ENCODE measurements around the gene SPPL3. TPM values are rescaled to one million over a fixed set of nuclear protein-coding genes. Genes with fewer than 3 reads are reported as not detected.
A peak's percentile ranks its signal among the peaks of the same experiment; 100 is the strongest.

The SPPL3 gene
- total RNA-seq, 1 donor from 2014 or later = 22.3 TPM

- TF ChIP-seq, protein P1, sequence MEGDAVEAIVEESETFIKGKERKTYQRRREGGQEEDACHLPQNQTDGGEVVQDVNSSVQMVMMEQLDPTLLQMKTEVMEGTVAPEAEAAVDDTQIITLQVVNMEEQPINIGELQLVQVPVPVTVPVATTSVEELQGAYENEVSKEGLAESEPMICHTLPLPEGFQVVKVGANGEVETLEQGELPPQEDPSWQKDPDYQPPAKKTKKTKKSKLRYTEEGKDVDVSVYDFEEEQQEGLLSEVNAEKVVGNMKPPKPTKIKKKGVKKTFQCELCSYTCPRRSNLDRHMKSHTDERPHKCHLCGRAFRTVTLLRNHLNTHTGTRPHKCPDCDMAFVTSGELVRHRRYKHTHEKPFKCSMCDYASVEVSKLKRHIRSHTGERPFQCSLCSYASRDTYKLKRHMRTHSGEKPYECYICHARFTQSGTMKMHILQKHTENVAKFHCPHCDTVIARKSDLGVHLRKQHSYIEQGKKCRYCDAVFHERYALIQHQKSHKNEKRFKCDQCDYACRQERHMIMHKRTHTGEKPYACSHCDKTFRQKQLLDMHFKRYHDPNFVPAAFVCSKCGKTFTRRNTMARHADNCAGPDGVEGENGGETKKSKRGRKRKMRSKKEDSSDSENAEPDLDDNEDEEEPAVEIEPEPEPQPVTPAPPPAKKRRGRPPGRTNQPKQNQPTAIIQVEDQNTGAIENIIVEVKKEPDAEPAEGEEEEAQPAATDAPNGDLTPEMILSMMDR (IDR thresholded peaks at IDR 0.05; ENCODE audit: insufficient read depth, low read length, poor library complexity, severe bottlenecking) = no peak
- no peak for DNase-seq (ENCODE audit: low read depth)
- H3K36me3 ChIP-seq (ENCODE audit: control insufficient read depth, insufficient read depth, low read length) = peaks cover 8% of the 10 kb centered on the region
- no peak overlapping the region for H3K4me3 ChIP-seq (ENCODE audit: low read depth, low read length)
- H3K27me3 ChIP-seq (ENCODE audit: control insufficient read depth, insufficient read depth, low read length) = no peaks in the 10 kb centered on the region
Measured at GRCh38 chr12:120719072-120719471, 185.1 kb downstream of the SPPL3 start.

GRCh38 chr12:120718055-120718454, 186.1 kb downstream of the SPPL3 start:
- Histone ChIP-seq H3K27me3 (ENCODE audit: control insufficient read depth, insufficient read depth, low read length) (no peaks in the 10 kb centered on the region), H3K4me3 (ENCODE audit: low read depth, low read length) (no peak overlapping the region), H3K36me3 (ENCODE audit: control insufficient read depth, insufficient read depth, low read length) (peaks cover 8% of the 10 kb centered on the region)
- TF ChIP-seq, protein P1 (IDR thresholded peaks at IDR 0.05; ENCODE audit: insufficient read depth, low read length, poor library complexity, severe bottlenecking) = no peak
- DNase-seq (ENCODE audit: low read depth) = no peak

DNA sequence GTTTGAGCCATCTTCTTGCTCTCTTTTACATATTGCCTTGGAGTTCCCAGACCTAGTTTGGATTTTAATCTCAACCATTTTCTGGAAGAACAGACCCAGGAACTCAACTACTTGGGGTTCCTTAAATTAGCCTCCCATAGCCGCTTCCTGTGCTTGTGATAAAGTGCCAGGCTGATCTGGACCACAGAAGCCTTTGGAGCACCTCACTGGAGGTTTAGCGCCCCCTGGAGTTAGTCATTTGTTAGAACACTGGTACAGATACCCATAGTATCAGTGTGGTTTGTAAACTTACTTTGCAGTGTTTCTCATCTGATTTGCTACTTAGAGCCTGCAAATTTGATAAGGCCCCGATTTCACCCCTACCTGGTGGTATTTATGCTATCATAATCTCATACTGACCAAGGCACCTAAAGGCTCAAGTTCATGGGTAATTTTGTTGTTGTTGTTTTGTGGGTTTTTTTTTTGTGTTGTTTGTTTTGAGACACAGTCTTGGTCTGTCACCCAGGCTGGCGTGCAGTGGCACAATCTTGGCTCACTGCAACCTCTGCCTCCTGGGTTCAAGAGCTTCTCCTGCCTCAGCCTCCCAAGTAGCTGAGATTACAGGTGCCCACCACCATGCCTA, 190.2 kb downstream of the SPPL3 start:
- Histone ChIP-seq H3K4me3 (ENCODE audit: low read depth, low read length) (no peak overlapping the region), H3K27me3 (ENCODE audit: control insufficient read depth, insufficient read depth, low read length) (no peaks in the 10 kb centered on the region), H3K36me3 (ENCODE audit: control insufficient read depth, insufficient read depth, low read length) (peaks cover 3% of the 10 kb centered on the region)
- no peak for DNase-seq (ENCODE audit: low read depth)
- TF ChIP-seq, protein P1 (IDR thresholded peaks at IDR 0.05; ENCODE audit: insufficient read depth, low read length, poor library complexity, severe bottlenecking) = peak; percentile 84

GRCh38 chr12:120712610-120713009, 191.5 kb downstream of the SPPL3 start:
- TF ChIP-seq, protein P1 (IDR thresholded peaks at IDR 0.05; ENCODE audit: insufficient read depth, low read length, poor library complexity, severe bottlenecking) = no peak
- H3K4me3 ChIP-seq (ENCODE audit: low read depth, low read length) = no peak overlapping the region
- H3K36me3 ChIP-seq (ENCODE audit: control insufficient read depth, insufficient read depth, low read length) = peaks cover 3% of the 10 kb centered on the region
- DNase-seq (ENCODE audit: low read depth) = no peak
- no peaks in the 10 kb centered on the region for H3K27me3 ChIP-seq (ENCODE audit: control insufficient read depth, insufficient read depth, low read length)

Other genes with a start within 250 kb of the SPPL3 start
- 78.0 and 82.3 TPM in 2 replicates for gene MLEC, start 217.2 kb downstream of the SPPL3 start, total RNA-seq
- 22.8 and 29.4 TPM in 2 replicates for gene UNC119B, start 193.9 kb downstream of the SPPL3 start, total RNA-seq
- gene ACADS, start 178.5 kb downstream of the SPPL3 start, total RNA-seq = 15.9 and 20.0 TPM in 2 replicates
- 0.25 and 0.89 TPM in 2 replicates for gene HNF1A, start 74.2 kb upstream of the SPPL3 start, total RNA-seq
- gene C12orf43, start 112.1 kb upstream of the SPPL3 start, total RNA-seq = 16.5 and 19.9 TPM in 2 replicates
- 0.58 and 1.4 TPM in 2 replicates for gene OASL, start 134.9 kb upstream of the SPPL3 start, total RNA-seq
- gene P2RX7, start 228.5 kb upstream of the SPPL3 start, total RNA-seq = 0.29 and 0.96 TPM in 2 replicates

Measured in kidney epithelial cell (primary cell).